Skeletal muscle cell (primary cell): ENCODE measurements around the gene ICE1.
"Not testable (repeated sequence)": the region's sequence is repeated elsewhere in the genome, so short reads cannot be mapped to it uniquely, and the experiment has no call there.

Source experiments
- DNase-seq: peaks from one replicate; pipeline ENCODE4 v3.0.0-alpha.2; 2010; ENCODE audit warnings: low read depth
- H3K4me3 ChIP-seq: 2 replicates; pipeline ENCODE4 v1.5.1; 2011; ENCODE audit warnings: low read depth, mild to moderate bottlenecking, control low read depth, low read length, moderate library complexity

Gene ICE1, protein sequence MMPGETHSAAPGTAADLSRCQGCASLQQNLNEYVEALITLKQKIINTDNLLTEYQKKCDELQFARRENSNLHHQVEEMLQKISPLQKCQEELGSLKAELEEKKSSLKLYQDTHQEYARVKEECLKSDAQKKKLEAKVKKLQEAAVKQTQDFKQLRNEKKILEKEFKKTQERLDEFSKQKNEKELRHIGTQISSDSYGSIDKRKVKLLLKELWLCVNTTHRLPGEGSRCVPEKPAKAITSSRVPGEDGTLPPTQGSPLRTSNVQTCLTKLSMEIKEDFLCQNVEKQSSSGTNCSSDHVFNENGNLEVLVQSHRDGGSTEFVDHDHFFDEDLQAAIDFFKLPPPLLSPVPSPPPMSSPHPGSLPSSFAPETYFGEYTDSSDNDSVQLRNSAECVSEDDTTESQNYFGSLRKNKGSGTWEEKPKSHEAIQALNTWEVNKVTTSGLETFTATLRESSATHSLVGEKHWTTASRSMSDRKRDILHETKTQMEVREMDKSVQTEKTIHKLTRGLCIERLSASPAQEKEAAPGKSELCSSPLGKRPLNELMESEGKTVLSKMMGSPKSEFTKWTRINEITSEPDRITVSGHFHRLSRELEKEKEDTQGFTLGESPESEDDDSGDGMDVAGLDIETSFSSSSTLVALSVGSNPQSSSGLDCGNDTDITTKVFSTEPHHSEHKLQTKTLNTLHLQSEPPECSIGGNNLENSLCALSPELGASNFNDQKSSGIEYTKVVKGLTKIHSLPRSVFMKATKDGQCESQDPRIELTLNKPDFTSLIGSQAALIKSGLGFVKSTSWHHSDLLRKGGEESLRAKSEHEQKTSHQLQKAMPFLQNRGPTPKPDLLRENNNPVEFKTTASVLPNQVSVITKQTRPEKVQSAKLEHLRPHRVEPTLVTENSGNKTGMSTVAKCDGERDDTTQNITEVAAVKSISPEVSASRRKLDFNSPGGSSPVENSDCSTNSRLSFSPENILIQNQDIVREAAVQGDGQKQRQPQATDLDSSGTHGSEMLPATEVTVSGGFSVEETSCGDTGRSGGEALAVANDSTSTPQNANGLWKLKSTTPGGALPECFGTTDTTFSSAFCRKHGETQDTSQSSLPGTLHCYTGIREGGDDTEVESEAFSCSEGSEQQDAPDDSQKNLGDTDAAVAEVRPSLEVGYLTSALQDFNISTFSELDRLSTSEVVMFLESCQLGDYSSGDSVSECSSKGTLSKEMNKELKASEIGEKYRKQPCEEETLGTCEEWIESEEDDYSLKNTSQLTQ (N-terminal part only)

DNA sequence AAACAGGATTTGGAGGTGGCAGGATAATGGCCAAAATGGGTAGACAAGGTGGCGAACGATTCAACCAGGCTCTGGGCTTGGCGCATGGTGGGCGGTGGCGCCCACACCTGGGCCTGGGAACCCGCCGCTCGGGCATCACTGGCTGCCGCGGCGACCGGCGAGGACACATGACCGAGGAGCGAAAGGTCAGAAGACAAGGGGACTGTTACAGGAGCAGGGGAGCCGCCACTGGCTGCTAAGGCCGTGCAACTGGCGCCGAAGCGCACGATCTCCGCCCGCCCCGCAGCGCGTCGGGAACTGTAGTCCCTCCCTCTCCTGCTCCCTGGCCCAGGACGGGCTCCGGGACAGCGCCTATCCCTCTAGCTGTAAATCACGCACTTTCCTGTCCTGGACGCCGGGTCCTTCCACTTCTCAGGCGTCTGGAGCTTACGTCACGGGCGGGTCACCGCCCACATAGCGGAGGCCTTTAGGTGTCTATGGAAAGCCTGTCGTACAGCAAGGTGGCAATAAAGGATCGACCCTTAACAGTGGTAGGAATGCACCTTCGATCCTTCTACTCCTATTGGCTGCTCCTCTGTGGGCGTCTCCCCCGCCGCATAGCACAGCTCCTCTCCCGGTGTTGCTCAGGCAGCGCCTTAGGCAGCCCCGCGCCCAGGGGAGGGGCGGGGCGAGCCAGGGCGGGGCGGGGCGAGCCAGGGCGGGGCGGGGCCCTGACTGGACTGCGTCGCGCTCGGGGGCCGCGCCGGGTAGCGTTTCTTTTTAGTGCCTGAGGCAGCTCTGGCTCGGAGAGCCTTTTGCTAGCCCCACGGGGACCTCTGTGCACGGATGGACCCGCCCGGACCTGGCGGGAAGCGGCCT lies at the start of gene ICE1:
Gene ICE1, plus strand, starts transcription at position 717 of the 858 bp plus-strand sequence. CDS start 239 bp downstream, outside the sequence.
- peak within 1 kb of the TSS; percentile 63 for H3K4me3 ChIP-seq
- peak; percentile 95 for DNase-seq

DNA sequence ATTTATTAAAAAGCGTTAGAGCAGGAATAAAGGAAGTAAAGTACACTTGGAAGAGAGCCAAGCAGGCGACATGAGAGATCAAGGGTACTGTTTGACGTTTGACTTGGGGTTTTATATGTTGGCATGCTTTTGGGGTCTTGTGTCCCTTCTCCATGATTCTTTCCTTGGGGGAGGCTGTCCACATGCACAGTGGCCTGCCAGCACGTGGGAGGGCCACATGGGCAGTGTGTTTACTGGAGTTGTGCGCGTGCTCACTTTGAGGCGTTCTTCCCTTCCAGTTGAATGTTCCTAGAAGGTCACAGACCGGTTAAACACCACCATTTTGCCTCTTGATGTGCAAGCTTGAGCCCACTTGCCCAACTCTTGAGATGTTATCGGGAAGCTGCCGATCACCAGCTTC lies 49.5 kb upstream of the ICE1 start:
- H3K4me3 ChIP-seq, result no peak overlapping the region
- no peak for DNase-seq

DNA sequence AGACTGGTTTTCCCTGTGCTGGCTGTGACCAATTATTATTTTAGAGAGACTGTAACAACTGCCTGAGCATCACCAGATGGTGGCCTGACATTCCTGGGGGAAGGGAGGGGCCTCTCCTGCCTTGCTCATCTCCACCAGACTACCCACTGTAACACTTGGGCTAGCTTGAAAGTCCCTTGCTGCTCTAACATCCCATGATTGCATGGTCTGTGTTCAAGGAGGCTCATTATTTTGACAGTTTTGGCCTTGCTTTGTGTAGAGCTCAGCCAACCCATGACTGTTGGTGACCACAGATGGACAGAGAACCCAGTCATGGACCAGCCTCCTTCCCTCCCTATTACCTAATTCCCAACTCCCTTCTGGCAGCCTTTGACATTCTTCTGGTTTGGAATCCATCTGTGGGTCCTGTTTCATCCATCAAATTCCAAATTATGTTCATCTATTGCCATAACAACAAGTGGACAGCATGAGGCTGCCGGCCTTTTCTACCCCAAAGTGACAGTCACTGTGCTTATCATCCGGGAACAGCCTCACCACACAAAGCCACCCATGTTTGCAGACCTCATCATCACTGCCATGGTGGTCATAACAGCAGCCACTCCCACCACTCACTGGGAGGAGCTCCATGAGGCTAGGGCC lies 49.0 kb upstream of the ICE1 start:
- DNase-seq, result no peak
- H3K4me3 ChIP-seq, result no peak overlapping the region

- peak; percentile 43 for DNase-seq
- H3K4me3 ChIP-seq, result no peak overlapping the region
These were observed 48.3 kb upstream of the ICE1 start for GRCh38 chr5:5374009-5374715.

DNA sequence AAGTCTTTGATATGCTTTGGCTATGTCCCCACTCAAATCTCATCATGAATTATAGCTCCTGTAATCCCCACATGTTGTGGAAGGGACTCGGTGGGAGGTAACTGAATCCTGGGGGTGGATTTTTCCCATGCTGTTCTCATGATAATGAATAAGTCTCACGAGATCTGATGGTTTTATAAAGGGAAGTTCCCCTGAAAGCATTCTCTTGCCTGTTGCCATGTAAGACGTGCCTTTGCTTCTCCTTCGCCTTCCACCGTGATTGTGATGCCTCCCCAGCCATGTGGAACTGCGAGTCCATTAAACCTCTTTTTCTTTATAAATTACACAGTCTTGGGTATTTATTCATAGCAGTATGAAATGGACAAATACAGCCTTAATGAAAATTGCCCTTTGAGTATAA lies 44.7 kb upstream of the ICE1 start:
- no peak overlapping the region for H3K4me3 ChIP-seq
- DNase-seq, result no peak

DNA sequence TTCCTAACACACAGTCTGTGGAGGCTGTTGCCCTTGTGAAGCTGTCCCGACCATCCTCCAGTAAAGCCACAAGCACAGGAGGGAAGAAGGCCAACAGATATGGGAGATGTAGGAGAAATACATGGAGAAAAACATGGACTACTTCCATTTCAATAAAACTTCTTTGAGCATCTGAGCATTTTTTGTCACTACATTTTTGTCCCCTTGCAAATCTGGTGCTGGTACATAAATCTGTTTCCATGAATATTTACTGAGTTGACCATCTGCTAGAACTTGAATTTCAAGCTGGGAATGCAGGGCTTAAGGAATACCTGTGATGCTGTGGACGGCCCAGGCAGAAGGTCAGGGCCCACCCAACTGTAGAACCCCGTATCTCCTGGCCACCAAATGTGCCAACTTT lies 43.9 kb upstream of the ICE1 start:
- no peak overlapping the region for H3K4me3 ChIP-seq
- no peak for DNase-seq

- DNase-seq, result no peak
- H3K4me3 ChIP-seq, result no peak overlapping the region
These were observed 42.2 kb upstream of the ICE1 start for GRCh38 chr5:5380298-5380697.

- DNase-seq, result no peak
- H3K4me3 ChIP-seq, result no peak overlapping the region
These were observed 41.1 kb upstream of the ICE1 start for GRCh38 chr5:5381310-5381913.

DNA sequence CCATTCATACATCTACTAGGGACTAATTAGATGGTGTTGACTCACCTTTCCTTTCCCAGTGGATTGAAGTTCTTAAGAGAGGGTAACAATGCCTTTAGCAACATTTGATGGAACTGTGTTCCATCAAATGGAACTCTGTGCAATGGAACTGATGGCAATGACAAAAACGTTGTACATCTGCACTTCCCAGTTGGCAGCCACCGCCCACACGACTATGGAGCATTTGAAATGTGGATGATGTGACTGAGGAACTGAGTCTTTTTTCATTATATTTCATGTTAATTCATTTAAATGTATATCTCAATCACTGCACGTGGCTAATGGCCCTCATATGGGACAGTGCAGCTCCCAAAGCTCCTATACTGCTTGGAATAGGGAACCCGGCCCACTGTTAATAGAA lies 39.0 kb upstream of the ICE1 start:
- no peak overlapping the region for H3K4me3 ChIP-seq
- DNase-seq, result no peak

GRCh38 chr5:5384660-5385330 lies 37.7 kb upstream of the ICE1 start:
- H3K4me3 ChIP-seq, result no peak overlapping the region
- no peak for DNase-seq

DNA sequence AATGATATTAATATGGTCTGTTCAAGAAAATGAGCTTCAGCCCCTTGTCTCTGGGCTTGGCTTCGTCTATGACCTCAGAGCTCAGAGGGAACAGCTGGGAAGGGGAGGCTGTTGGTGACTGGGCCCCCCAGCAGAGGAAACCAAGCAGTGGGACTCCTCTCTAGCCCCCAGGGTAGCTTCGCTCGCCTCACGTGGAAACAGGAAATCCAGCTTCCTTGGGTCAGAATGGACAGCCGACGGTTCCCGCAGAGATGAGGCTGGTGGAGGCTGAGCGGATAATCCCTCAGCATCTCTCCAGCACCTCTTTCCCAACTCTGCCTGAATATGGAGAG lies 37.2 kb upstream of the ICE1 start:
- no peak for DNase-seq
- no peak overlapping the region for H3K4me3 ChIP-seq

GRCh38 chr5:5386329-5386728 lies 36.1 kb upstream of the ICE1 start:
- H3K4me3 ChIP-seq, result no peak overlapping the region

GRCh38 chr5:5387192-5387591 lies 35.3 kb upstream of the ICE1 start:
- DNase-seq, result no peak
- no peak overlapping the region for H3K4me3 ChIP-seq

More at GRCh38 chr5:5386329-5386728, 36.1 kb upstream of the ICE1 start:
- DNase-seq, result no peak

DNA sequence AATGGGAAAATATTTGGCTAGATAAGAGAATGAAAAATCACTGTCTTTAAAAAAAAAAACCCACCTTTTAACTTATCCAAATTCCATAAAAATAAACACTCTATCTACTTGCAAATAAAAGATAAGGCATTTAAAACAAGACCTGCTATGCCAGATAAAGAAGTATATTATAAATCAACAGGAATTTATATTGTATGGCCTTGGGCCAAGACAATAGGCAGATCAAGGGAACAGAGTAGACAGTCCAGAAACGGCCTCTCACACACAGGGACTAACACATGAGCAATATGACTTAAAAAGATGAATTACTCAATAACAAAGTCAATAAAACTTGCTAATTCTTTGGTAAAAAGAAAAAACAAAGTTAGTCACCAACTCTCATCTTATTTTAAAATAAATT lies 34.7 kb upstream of the ICE1 start:
- no peak overlapping the region for H3K4me3 ChIP-seq
- no peak for DNase-seq

- H3K4me3 ChIP-seq, DNase-seq: not testable (repeated sequence)
These were observed 32.2 kb upstream of the ICE1 start for GRCh38 chr5:5390121-5390869.

- H3K4me3 ChIP-seq, result not testable (repeated sequence)
These were observed 30.0 kb upstream of the ICE1 start for GRCh38 chr5:5392504-5392903.

More at GRCh38 chr5:5392504-5392903, 30.0 kb upstream of the ICE1 start:
- DNase-seq, result not testable (repeated sequence)
